Measurements from ENCODE around the gene RTF1. TPM values are rescaled to one million over a fixed set of nuclear protein-coding genes. Genes with fewer than 3 reads are reported as not detected.
A peak's percentile ranks its signal among the peaks of the same experiment; 100 is the strongest.

Gene RTF1
- total RNA-seq, 1 donor from 2014 or later, result 30.5 TPM

- Mint-ChIP-seq H3K36me3 (ENCODE audit: low read depth) (no peaks in the 10 kb centered on the region), H3K27ac (ENCODE audit: unreplicated experiment) (no peak overlapping the region), H3K9me3 (ENCODE audit: low read depth) (no peaks in the 10 kb centered on the region), H3K4me3 (ENCODE audit: unreplicated experiment) (no peak overlapping the region), H3K27me3 (ENCODE audit: low read depth) (peaks cover 30% of the 10 kb centered on the region), H3K4me1 (ENCODE audit: low read depth) (peaks cover 8% of the 10 kb centered on the region)
- no peak for DNase-seq (ENCODE audit: low spot score)
- TF ChIP-seq, protein P1, sequence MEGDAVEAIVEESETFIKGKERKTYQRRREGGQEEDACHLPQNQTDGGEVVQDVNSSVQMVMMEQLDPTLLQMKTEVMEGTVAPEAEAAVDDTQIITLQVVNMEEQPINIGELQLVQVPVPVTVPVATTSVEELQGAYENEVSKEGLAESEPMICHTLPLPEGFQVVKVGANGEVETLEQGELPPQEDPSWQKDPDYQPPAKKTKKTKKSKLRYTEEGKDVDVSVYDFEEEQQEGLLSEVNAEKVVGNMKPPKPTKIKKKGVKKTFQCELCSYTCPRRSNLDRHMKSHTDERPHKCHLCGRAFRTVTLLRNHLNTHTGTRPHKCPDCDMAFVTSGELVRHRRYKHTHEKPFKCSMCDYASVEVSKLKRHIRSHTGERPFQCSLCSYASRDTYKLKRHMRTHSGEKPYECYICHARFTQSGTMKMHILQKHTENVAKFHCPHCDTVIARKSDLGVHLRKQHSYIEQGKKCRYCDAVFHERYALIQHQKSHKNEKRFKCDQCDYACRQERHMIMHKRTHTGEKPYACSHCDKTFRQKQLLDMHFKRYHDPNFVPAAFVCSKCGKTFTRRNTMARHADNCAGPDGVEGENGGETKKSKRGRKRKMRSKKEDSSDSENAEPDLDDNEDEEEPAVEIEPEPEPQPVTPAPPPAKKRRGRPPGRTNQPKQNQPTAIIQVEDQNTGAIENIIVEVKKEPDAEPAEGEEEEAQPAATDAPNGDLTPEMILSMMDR (IDR thresholded peaks at IDR 0.05), result no peak
Observed at GRCh38 chr15:41506796-41507341, 90.0 kb downstream of the RTF1 start.

DNA sequence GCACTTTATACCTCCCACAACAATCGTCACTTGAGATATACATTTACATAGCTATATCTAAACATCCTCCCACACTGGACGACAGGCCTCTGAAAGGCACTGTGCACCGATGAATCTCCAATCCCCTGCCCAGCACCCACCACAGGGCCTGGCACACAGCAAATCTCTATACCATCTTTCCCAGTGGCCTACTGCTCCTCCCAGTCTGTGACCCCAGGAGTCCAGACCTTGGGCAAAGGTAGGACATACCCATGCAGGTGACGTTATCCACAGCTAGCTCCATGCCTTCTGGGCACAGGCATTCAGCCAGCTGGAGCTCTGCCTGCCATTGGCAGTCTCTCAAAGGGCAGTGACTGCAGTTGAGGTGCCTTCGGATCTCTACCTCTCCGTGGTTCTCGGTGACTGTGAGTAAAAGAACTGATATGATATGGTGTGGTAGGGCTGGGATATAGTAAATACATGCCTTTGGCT, 91.0 kb downstream of the RTF1 start:
- Mint-ChIP-seq H3K36me3 (ENCODE audit: low read depth) (no peaks in the 10 kb centered on the region), H3K9me3 (ENCODE audit: low read depth) (no peaks in the 10 kb centered on the region), H3K4me3 (ENCODE audit: unreplicated experiment) (no peak overlapping the region), H3K4me1 (ENCODE audit: low read depth) (peaks cover 9% of the 10 kb centered on the region), H3K27ac (ENCODE audit: unreplicated experiment) (no peak overlapping the region), H3K27me3 (ENCODE audit: low read depth) (peaks cover 33% of the 10 kb centered on the region)
- TF ChIP-seq, protein P1 (IDR thresholded peaks at IDR 0.05), result no peak
- no peak for DNase-seq (ENCODE audit: low spot score)

DNA sequence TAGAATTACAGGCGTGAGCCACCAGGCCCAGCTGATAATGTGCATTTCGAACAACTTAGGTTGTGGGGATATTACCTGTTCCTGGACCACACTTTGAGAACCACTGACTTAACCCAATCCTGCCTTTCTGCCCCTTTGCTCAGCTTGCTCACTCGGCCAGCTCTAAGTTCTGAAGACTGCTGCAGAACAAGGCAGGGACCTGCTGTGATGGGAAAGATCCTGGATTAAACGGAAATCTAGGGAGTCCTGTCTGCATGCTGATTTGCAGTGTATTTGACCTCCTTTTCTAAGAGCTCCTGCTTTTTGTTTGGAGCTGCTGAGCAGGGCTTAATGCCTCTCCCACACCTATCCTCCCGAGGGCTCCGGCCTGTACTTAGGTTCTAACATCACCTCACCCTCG, 93.8 kb downstream of the RTF1 start:
- no peaks in the 10 kb centered on the region for H3K9me3 Mint-ChIP-seq (ENCODE audit: low read depth)
- peaks cover 20% of the 10 kb centered on the region for H3K4me1 Mint-ChIP-seq (ENCODE audit: low read depth)
- no peak for DNase-seq (ENCODE audit: low spot score)
- peaks cover 27% of the 10 kb centered on the region for H3K27me3 Mint-ChIP-seq (ENCODE audit: low read depth)
- no peak overlapping the region for H3K27ac Mint-ChIP-seq (ENCODE audit: unreplicated experiment)
- H3K4me3 Mint-ChIP-seq (ENCODE audit: unreplicated experiment), result no peak overlapping the region
- H3K36me3 Mint-ChIP-seq (ENCODE audit: low read depth), result no peaks in the 10 kb centered on the region
- TF ChIP-seq, protein P1 (IDR thresholded peaks at IDR 0.05), result no peak

DNA sequence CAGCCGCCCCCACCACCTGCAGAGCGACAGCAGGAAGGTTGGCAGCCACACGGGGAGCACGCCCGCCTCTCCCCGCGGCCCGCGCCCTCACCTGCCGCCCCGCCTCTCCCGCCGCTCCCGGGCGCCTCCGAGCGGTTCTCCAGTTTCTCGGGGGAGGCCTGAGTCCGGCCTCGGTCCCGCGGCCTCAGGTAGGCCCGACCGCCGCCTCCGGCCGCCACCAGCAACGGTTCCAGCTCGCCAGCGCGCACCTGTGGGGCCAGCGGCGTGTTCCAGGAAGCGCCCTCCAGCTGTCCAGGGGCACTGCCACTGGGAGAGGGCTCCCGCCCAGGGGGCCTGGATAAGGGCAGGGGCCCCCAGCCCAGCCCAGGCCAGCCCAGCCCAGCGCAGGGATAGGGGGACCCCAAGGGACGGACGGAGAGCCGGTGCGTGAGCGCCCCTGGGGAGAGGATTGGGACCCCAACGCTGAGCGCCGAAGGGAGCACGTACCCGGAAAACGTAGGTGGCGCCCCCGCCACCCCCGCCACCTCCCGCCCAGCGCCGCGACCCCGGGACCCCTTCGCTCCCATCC, 94.5 kb downstream of the RTF1 start:
- TF ChIP-seq, protein P1 (IDR thresholded peaks at IDR 0.05), result no peak
- Mint-ChIP-seq H3K9me3 (ENCODE audit: low read depth) (no peaks in the 10 kb centered on the region), H3K4me3 (ENCODE audit: unreplicated experiment) (no peak overlapping the region), H3K27me3 (ENCODE audit: low read depth) (peaks cover 26% of the 10 kb centered on the region), H3K36me3 (ENCODE audit: low read depth) (no peaks in the 10 kb centered on the region), H3K27ac (ENCODE audit: unreplicated experiment) (no peak overlapping the region), H3K4me1 (ENCODE audit: low read depth) (peaks cover 20% of the 10 kb centered on the region)
- no peak for DNase-seq (ENCODE audit: low spot score)

- H3K36me3 Mint-ChIP-seq (ENCODE audit: low read depth), result no peaks in the 10 kb centered on the region
Observed at GRCh38 chr15:41511899-41512369, 95.0 kb downstream of the RTF1 start.

More at GRCh38 chr15:41511899-41512369, 95.0 kb downstream of the RTF1 start:
- Mint-ChIP-seq H3K27ac (ENCODE audit: unreplicated experiment) (no peak overlapping the region), H3K9me3 (ENCODE audit: low read depth) (no peaks in the 10 kb centered on the region), H3K4me3 (ENCODE audit: unreplicated experiment) (peak overlapping the region; percentile 61), H3K27me3 (ENCODE audit: low read depth) (peaks cover 26% of the 10 kb centered on the region), H3K4me1 (ENCODE audit: low read depth) (peaks cover 20% of the 10 kb centered on the region)
- TF ChIP-seq, protein P1 (IDR thresholded peaks at IDR 0.05), result no peak
- DNase-seq (ENCODE audit: low spot score), result no peak
